HG03558 (cell line): ENCODE measurements around the gene TNRC18.

Experiments used
- ATAC-seq: cut with Tn5 transposase; IDR thresholded peaks from one replicate; pipeline ENCODE4 v1.9.1; 2021; ENCODE audit warnings: moderate number of reproducible peaks; ENCODE audit not compliant: unreplicated experiment; ENCODE audit errors: extremely low read depth

TNRC18 gene

DNA sequence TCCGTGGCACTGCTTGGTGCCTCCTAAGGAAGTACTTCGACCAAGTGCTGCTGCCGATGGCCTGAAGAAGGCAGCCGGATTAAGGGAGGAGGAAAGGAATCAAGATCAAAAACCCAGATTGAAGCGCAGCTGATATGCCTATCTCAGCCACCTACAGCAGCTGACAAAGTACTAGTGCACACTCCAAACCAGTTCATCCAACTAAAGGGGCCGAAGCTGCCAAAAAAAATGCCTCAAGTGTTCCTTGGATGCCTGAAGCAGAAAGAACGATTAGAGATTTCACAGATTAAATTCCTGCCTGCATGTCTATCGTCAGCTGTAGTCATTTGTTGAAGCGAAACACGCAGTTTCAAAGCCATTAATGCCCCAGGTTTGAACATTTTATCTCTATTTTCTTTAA is 65.7 kb downstream of the TNRC18 start:
- ATAC-seq = no peak

DNA sequence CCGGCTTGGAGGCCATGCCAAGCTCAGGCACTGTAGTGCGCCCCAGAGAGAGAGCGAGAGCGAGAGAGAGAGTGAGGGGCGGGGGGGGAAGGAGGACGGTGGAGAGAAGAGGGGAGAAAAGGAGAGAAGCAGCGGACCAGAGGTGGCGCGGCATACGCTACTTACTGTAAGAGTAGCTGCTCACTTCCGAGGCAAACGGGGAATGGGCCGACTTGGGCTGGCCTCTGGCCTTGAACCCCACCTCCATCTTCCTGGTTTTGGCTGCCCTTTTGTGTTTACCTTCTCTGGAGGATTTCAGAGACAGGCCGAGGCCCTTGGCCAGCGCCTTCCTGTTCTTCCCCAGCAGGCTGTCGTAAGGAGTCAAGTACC is 66.9 kb downstream of the TNRC18 start:
- ATAC-seq = no peak

DNA sequence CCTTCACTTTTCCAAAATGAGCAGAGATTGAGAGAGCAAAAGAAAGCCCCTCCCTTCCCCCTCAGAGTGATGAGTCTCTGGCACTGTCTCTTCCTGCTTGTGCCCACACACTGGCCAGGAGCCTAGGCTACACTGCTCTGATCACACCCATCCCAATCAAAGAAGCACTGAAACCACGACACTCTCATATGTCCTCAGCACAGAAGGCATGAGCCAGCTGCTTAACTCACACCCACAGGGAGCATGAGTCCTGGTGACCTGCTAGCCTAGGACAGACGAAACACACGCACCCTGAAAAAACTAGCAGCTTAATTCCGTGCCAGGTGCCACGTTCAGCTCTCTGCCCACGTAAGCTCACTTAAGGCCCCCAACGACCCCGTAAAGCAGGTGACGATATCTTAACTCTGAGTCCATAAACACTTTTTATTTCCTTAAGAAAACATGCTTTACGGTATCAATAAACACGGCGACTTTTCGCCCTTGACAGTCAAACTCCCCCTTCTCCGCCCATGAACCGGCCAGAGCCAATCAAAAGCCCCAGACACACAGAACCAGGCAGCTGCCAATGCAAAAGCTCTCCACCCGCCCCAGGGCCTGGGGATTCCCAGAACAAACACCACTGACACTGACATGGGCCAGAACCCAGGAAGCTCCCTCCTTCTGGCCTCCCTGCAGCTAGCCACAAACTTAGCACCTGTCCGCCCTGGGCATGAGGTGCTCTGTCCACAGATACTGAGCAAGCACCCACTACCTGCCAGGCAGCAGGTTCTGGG is 69.0 kb downstream of the TNRC18 start:
- ATAC-seq = no peak

DNA sequence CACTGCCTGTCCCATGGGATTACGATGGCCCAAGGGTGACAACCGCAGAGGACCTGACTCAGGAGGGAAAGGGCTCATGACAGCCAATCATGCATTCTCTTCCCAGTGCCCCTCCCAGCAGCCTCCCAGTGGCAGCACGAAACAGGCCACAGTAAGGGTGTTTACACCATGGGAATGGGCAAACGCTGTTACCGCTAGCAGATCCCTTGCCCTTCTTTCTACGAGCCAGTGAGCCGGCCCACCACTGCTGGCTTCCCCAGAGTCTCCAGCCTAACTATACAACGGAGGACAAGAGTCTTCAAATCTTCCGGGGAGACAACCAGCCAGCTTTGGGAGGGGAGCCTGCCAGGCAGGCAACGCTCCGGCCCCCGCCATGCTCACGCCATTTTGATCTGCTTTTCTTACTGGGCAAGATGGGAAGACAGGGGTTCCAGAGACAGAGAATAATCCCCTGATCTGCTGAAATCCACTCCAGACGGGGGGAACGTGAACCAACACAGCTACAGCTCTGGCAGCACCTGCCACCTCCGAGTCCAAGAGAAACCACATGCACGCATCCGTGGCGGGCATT is 71.1 kb downstream of the TNRC18 start:
- ATAC-seq = no peak

DNA sequence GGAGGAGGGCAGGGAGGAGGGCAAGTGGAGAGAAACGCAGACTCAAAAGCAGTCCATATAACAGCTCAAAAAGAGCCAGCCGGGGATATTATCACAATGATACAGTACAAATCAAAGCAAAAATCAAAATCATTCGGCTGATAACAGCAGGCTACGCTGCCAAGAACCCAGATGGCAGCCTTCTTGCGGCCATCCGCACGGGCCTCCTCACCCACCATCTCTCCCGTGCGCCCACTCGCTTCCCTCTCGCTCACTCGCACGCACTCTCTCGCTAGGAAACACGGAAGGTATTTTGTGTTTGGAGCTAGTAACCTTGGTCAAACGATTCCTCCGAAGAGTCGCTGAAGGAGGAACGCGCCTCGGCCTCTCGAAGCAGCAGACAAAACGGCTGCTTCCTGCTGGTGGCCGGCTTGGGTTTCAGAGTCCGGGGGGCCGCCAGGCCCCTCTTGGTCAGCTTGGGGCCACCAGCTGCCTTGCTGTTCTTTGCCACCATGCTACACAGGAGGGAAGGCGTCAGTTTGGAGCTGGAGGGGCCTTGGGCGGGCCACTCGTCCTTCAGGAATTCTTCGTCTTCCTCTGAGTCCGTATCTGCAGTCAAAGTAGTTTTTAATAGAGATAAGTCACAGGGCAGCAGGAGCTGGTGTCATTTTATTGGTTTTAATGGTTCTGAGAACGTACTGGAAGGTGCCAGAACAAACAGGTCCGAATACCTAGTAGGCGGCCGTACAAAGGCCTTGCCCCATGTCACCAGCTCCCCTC is 71.9 kb downstream of the TNRC18 start:
- ATAC-seq = no peak

DNA sequence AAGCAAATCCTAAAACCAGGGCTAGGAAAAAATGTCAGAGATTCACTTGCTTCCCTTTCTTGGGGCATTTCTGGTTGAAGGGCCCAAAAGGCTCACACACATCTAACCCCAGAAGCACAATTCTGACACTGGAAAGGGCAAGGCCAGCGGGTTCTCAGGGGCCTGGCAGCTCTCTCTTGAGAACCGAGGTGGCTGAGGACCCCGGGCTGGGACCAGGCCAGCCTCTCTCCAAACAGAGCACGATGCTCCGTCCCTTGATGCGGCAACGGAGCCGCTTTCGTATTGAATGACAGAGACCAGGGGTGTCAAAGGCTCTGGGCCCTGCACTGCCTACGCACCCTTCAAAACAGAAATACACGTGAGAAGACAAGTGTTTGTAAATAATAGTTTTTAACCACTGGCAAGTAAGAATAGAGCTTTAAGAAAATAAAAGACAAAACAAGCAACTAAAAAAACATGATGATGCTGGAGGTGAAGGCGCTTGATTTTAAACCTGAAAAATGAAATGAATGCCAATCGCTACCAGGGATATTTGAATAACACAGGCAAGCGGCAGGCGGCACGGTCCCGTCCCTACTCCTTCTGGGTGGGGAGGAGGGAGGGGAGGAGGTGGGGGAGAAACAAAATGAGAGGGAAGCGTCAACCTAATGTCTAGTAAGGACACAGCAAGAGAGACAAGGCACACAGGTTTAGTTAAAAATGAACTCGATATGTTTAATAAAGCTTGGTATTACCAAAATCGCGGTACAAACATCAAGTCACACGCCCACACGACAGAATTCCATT is 72.8 kb downstream of the TNRC18 start:
- no peak for ATAC-seq

DNA sequence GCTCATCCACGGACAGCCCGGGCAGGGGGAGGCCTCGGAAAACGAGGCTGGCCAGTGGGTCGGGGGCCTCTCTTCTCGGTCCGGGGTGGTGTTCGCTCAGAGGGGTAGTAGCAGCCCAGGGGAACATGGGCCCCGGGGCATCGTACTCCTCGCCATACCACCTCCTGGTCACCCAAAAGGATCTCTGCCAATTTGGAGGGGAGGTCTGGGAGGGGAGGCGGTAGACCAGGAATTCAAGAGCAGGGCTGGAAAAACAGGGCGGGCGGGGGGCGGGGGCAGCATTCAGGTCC is 73.5 kb downstream of the TNRC18 start:
- ATAC-seq = no peak

DNA sequence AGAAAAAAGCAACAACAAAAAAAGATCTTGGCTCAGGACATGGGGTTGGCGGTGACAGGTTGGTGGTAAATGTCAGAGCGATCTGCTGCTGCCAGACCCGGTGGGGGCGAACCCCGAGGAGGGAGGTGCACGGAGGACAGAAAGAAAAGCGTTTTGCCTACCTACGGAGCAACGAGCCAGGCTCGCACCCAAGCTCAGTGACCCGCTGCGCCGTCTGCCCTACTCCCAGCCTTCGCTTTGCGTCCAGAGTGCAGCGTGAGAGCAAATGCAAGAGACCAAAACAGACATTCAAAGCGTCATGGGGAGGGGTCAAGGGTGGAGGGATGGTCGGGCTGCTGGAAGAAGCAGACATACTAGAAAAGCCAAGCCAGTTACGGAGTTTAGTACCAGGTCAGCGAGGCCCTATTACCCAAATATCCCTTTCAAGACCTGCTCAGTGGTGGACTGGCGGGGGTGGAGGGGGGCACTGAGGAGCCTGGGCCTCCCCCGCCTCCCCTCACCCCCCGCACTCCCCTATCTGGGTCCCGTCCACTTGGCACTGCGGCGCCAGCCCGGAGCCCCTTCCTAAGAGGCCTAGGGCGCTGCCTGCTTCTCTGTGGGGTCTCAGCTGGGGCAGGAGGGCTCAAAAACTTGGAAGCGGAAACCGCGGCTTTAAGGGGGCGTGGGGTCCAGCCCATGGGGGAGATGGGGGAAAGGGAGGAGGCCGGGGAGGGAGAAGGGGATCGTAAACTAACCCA is 74.0 kb downstream of the TNRC18 start:
- no peak for ATAC-seq

DNA sequence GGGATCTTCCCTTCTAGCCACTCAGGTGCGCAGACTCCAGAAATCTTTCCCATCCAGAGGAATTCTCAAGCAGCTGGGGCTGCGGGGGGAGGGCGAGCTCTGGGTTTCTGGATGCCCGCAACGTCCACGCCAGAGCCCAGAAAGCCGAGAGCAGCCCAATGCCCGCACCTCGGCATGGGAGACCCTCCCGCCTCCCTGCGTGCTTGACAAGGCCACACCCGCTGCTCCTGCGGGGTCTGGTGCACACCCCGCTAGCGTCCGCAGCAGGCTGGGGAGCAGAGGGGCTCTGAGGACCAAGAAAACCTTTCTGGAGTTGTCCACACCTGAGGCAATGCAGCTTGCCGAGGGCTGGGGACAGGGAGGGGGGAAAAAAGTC is 74.6 kb downstream of the TNRC18 start:
- ATAC-seq = no peak

DNA sequence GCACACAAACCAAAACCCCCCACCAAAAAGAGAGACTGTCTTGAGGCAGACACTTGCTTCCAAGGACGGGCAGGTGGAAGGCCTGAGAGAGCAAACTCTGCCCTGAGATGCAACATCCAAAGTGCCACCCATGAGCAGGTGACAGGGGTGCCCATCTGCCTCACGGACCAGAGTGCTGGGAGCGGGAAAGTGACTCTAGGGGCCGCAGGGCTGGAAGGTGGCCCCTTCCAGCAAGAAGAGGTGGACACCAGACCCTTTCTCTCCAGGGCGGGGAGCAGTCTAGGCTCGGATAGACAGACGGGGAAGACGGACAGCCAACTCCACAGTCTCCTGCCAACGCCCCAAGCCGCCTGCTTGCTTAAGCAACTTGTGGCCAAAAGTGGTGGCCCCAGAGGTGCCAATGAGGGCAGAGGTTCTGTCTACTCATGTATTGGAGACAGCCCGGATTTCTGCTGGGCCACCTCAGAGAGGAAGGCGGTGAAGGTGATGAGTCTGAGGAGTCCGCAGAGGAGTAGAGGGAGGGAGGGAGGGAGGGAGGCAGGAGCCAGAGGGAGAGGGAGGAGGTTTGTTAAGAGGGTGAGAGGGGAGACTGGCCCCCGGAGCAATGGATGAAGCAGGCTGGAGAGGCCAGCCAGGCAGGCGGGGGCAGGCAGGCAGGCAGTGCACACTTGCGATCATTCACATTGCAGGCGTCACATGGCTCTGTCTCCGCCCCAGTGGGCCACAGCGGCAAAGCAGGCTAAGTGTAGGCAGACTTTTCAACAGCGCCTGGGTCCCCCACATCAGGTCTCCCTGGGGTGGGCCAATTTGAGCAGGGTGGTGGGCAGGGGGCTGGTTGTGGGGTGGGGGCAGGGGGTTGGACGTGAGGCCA is 75.3 kb downstream of the TNRC18 start:
- ATAC-seq = no peak

DNA sequence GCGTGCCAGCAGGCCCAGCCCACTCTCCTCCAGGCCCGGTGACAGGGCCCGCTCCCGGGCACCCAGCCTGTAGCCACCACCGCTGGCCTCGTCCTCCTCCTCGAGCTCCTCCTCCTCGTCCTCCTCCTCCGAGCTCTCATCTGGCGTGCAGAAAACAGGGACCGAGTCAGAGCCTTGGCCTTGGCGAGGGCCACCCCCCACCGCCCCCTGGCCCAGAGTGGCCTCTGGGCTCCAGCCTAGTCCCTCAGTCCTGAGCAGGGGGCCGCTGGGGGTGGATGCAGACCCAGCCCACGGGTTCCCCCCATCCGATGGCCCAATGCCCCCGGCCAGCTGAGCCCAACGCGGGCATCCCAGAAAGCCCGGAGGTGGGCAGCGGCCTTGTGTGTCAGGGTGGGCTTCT is 78.0 kb downstream of the TNRC18 start:
- no peak for ATAC-seq

DNA sequence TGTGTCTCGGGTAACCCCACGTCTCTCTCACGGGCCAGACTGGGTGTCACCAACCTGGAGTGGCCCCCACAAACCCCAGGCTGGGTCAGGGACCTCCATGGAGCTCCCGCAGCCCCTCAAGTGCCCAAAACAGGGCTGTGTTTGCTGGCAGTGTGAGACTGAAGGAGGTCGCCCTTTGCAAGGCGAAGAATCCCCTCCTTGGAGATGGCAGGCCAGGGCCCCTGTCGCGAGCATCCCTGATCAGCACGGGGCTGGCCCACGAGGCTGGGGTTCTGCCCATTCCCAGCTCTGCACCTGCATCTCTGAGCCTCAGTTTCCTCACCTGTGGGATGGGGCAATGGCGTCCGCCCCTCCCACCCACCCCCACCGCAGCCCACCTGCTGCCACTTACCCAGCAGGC is 78.5 kb downstream of the TNRC18 start:
- no peak for ATAC-seq

DNA sequence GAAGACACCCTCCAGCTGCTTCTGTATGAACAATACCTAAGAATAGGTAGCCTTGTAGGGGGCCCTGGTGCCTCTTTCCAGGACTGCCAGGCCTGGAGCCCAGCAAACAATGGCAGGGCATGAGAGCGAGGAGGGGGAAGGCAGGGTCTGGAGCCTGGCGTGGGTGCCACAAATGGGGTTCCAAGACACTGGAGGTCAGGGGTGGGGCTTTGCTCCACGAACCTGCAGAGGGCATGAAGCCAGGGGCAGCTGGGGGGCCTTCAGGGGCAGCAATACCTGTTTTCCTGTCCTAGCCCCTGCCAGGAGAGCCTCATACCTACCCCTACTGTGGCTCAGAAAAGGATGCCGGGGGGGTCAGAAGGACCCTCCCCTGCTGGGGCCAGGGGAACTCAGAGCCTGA is 79.3 kb downstream of the TNRC18 start:
- no peak for ATAC-seq

DNA sequence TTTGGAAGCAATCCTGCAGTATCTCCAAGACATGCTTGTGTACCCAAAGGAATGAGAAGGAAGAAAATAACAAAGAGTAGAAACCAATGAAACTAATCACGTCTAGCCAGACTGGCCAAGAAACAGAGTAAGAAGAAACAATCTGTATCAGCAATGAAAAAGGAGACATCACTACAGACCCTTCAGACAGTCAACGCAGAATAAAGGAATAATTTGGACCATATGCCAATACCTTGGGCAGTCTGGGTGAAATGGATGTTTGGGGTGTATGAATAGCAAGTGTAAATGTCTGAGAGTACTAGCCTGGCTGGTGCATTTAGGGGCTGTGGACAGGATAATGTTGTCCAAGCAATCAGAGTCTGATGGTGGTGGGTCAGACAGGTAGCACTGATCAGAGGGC is 79.8 kb downstream of the TNRC18 start:
- ATAC-seq = no peak

DNA sequence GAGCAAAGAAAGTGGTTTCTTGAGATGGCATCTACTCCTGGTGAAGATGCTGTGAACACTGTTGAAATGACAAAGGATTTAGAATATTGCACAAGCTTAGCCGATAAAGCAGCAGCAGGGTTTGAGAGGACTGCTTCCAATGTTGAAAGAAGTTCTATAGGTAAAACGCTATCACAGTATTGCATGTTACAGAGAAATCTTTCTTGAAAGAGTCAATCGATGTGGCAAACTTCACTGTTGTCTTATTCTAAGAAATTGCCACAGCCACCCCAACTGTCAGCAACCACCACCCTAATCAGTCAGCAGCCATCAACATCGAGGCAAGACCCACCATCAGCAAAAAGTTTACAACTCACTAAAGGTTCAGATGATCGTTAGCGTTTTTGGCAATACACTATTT is 81.0 kb downstream of the TNRC18 start:
- no peak for ATAC-seq

DNA sequence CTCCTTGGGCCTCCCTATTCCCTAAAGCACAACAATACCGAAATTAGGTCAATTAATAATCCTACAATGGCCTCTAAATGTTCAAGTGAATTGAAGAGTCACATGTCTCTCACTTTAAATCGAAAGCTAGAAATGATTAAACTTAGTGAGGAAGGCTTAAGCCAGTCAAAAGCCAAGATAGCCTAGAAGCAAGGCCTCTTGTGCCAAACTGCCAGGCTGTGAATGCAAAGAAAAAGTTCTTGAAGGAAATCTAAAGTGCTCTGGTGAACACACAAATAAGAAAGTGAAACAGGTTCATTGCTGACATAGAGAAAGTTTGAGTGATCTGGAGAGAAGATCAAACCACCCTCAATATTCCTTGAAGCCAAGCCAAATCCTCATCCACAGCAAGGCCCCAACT is 83.7 kb downstream of the TNRC18 start:
- no peak for ATAC-seq

DNA sequence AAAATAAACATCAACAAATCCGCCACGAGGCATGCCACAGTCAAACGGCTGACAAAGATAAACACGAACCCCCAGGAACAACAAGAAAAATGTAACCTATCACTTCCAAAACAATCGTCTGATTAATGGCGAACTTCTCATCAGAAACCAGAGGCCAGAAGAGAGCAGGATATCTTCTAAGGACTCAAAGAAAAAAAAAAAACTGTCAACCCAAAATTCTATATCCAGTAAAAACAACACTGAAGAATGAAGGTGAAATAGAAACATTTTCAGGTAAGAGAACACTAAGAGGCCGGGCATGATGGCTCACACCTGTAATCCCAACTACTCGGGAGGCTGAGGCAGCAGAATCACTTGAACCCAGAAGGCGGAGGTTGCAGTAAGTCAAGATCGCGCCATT is 86.6 kb downstream of the TNRC18 start:
- ATAC-seq = no peak

DNA sequence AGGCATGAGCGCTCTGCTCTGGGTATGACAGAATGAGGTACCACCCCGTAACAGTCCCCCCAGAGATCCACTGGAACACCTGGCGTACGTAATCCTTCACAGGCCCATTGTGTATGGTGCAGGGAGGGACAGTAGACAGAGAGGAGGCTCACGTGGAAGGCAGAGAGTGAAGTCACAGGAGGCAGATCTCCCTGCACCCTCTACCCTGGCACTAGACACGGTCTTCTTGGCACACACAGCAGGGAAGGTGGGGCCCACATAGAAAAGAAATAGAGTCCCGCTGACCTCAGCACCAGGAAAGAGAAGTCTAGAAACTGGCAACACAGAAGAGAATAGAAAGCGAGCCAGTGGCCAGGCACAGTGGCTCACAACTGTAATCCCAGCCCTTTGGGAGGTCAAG is 89.0 kb downstream of the TNRC18 start:
- no peak for ATAC-seq
